Vagina (tissue), 2 donors: ENCODE results near the gene ZMYND10.

Experiments
- POLR2A ChIP-seq, 2 donors: fragments of 450-650 bp; IDR thresholded peaks; one replicate each; pipeline ENCODE4 v1.6.1; 2017; ENCODE audit warnings: antibody characterized with exemption in 2 of 2, mild to moderate bottlenecking in 2 of 2, moderate library complexity in 2 of 2
- POLR2AphosphoS5 ChIP-seq, 2 donors: sonication (generic); formaldehyde crosslinking; IDR thresholded peaks; one replicate each; pipeline ENCODE4 v1.9.0; 2017; ENCODE audit warnings: antibody characterized with exemption in 2 of 2, mild to moderate bottlenecking in 2 of 2, low read depth in 1 of 2; ENCODE audit not compliant: insufficient read depth in 1 of 2
- TF ChIP-seq, protein P1 (sequence below), 3 experiments: fragments of 450-650 bp in 2 of 3; fragments of 200-600 bp in 1 of 3; sonication (generic) in 1 of 3; IDR thresholded peaks; one replicate each; pipeline ENCODE4 v1.5.1; 2017 to 2019; ENCODE audit warnings: antibody characterized with exemption in 3 of 3, mild to moderate bottlenecking in 2 of 3, moderate library complexity in 2 of 3

DNA sequence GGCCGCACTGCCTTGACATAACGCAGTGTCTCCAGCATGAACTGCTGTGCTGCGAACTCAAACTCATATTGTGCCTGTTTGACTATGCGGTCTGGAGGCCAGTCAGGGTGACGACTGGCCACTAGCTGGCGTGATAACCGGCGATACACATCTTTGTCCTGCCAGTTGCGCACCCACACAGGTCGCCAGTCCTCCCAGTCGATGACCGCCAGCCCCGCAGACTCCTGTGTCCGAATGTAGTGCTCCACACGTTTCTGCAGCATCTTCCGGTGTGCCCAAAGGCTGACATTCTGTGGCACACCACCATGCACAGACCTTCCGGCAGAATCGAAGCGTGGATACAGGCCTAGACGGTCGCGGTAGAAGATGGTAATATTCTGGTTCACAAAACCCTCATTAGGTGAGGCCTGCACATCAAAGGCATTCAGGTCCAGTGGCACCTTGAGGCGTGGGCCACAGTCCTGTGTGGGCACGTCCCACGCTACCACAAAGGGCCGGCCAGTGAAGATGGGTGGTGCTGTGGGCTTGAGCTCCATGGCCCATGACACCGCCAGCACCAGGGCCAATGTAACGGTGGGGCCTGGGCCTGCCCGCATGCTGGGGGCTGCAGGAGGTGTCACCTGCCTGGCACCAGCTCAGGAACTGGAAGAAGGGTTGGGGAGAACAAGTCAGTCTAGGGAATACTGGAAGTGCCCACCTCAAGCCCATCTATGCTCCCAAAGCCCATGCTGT lies 25.5 kb downstream of the ZMYND10 start:
- TF ChIP-seq POLR2A (IDR thresholded peaks at IDR 0.05) (no peak), POLR2AphosphoS5 (IDR thresholded peaks at IDR 0.05; ENCODE audit: insufficient read depth in 1 of 2, low read depth in 1 of 2) (no peak)
- TF ChIP-seq, protein P1, sequence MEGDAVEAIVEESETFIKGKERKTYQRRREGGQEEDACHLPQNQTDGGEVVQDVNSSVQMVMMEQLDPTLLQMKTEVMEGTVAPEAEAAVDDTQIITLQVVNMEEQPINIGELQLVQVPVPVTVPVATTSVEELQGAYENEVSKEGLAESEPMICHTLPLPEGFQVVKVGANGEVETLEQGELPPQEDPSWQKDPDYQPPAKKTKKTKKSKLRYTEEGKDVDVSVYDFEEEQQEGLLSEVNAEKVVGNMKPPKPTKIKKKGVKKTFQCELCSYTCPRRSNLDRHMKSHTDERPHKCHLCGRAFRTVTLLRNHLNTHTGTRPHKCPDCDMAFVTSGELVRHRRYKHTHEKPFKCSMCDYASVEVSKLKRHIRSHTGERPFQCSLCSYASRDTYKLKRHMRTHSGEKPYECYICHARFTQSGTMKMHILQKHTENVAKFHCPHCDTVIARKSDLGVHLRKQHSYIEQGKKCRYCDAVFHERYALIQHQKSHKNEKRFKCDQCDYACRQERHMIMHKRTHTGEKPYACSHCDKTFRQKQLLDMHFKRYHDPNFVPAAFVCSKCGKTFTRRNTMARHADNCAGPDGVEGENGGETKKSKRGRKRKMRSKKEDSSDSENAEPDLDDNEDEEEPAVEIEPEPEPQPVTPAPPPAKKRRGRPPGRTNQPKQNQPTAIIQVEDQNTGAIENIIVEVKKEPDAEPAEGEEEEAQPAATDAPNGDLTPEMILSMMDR (IDR thresholded peaks at IDR 0.05) = no peak
